HCT116 (cell line): Measurements from ENCODE around the gene KCNIP3. TPM values are rescaled to one million over a fixed set of nuclear protein-coding genes. Genes with fewer than 3 reads are reported as not detected.

Experiments used
- ATAC-seq: fragments of 200-7000 bp; cut with Tn5 transposase; 2 replicates; pipeline ENCODE4 v1.9.1; 2020; ENCODE audit warnings: mild to moderate bottlenecking, moderate library complexity
- BruUV-seq: library from RNA; stranded (reverse); fragments of 400-500 nt; replicated peaks from 2 replicates; lab custom pipeline; 2021; lab: Mats Ljungman, UMichigan
- CTCF ChIA-PET: fragments of 300-600 bp; sonication (Branson Sonifier 250); formaldehyde crosslinking; loops from one replicate; lab custom pipeline; 2021; ENCODE audit warnings: antibody characterized with exemption; lab: Charles Lee
- POLR2A ChIA-PET: fragments of 300-600, 350-600 bp; sonication (Branson Sonifier 250); formaldehyde crosslinking; loops from one replicate; lab custom pipeline; 2021; ENCODE audit warnings: antibody characterized with exemption; lab: Charles Lee
- RAD21 ChIA-PET, 2 experiments: fragments of 300-600 bp; sonication (Branson Sonifier 250); formaldehyde crosslinking; loops; one replicate each; lab custom pipeline; 2023; ENCODE audit warnings: low total read pairs in 2 of 2; ENCODE audit not compliant: uncharacterized antibody in 2 of 2, unreplicated experiment in 2 of 2, low non-redundant PET in 1 of 2; lab: Charles Lee
- DNase-seq: peaks from one replicate; pipeline ENCODE4 v3.0.0-alpha.2; 2010; ENCODE audit warnings: low read depth, low spot score
- H2AFZ ChIP-seq: fragments of 200-600 bp; shearing (Covaris generic), sonication (generic); 2 replicates; pipeline ENCODE4 v1.6.1; 2017; ENCODE audit warnings: low read depth, mixed run types, mixed read lengths, antibody characterized with exemption, low read length; ENCODE audit not compliant: poor library complexity, severe bottlenecking
- H3K27ac ChIP-seq: 2 replicates; pipeline ENCODE4 v1.5.1; 2012; ENCODE audit warnings: low read depth, low read length
- H3K27me3 ChIP-seq: fragments of 200-600 bp; sonication (generic); 2 replicates; pipeline ENCODE4 v1.6.1; 2016; ENCODE audit warnings: mixed run types, low read length, mixed read lengths; ENCODE audit not compliant: insufficient read depth
- H3K36me3 ChIP-seq, 2 experiments: fragments of 200-500 bp in 1 of 2; fragments of 200-600 bp in 1 of 2; sonication (Bioruptor generic) in 1 of 2; sonication (generic) in 1 of 2; 2 replicates each; pipeline versions ENCODE4 v1.5.1 to v1.6.1; 2014 to 2016; ENCODE audit warnings: low read length in 2 of 2, inconsistent platforms in 1 of 2, mixed read lengths in 1 of 2, mixed run types in 1 of 2; ENCODE audit not compliant: insufficient read depth in 2 of 2, control insufficient read depth in 1 of 2
- H3K4me1 ChIP-seq, 2 experiments: fragments of 200-600 bp in 1 of 2; sonication (generic) in 1 of 2; 2 replicates each; pipeline versions ENCODE4 v1.5.1 to v1.6.1; 2012 to 2017; ENCODE audit warnings: low read length in 2 of 2, inconsistent platforms in 1 of 2, mild to moderate bottlenecking in 1 of 2, mixed read lengths in 1 of 2, mixed run types in 1 of 2, moderate library complexity in 1 of 2; ENCODE audit not compliant: insufficient read depth in 2 of 2, control insufficient read depth in 1 of 2
- H3K4me2 ChIP-seq: fragments of 200-600 bp; sonication (generic); 2 replicates; pipeline ENCODE4 v1.6.1; 2017; ENCODE audit warnings: mixed run types, low read length, mixed read lengths
- H3K4me3 ChIP-seq, 2 experiments: fragments of 200-600 bp in 1 of 2; sonication (generic) in 1 of 2; replicated peaks in 1 of 2; 2 replicates each; pipeline ENCODE4 v1.5.1; 2011 to 2016; ENCODE audit warnings: low read length in 2 of 2, control low read depth in 1 of 2, low read depth in 1 of 2, mild to moderate bottlenecking in 1 of 2, mixed read lengths in 1 of 2, mixed run types in 1 of 2
- H3K79me2 ChIP-seq: fragments of 200-600 bp; sonication (generic); 2 replicates; pipeline ENCODE4 v1.6.1; 2017; ENCODE audit warnings: mild to moderate bottlenecking, mixed run types, low read length, moderate library complexity, mixed read lengths; ENCODE audit not compliant: insufficient read depth
- H3K9ac ChIP-seq: fragments of 200-600 bp; sonication (generic); 2 replicates; pipeline ENCODE4 v1.6.1; 2016; ENCODE audit warnings: low read length, mixed read lengths
- H3K9me2 ChIP-seq: fragments of 200-600 bp; sonication (generic), shearing (Covaris generic); 2 replicates; pipeline ENCODE4 v1.6.1; 2017; ENCODE audit warnings: mixed run types, mild to moderate bottlenecking, moderate library complexity; ENCODE audit not compliant: insufficient read depth
- H3K9me3 ChIP-seq, 2 experiments: fragments of 200-500 bp in 1 of 2; fragments of 200-600 bp in 1 of 2; sonication (Bioruptor generic) in 1 of 2; sonication (generic) in 1 of 2; 2 replicates each; pipeline ENCODE4 v1.6.1; 2014 to 2017; ENCODE audit warnings: low read length in 2 of 2, mixed read lengths in 2 of 2, inconsistent platforms in 1 of 2, low read depth in 1 of 2, mild to moderate bottlenecking in 1 of 2, mixed run types in 1 of 2, moderate library complexity in 1 of 2; ENCODE audit not compliant: control insufficient read depth in 1 of 2, insufficient read depth in 1 of 2
- H4K20me1 ChIP-seq: fragments of 200-600 bp; sonication (generic), shearing (Covaris generic); 2 replicates; pipeline ENCODE4 v1.6.1; 2017; ENCODE audit warnings: mixed run types, mild to moderate bottlenecking, moderate library complexity; ENCODE audit not compliant: insufficient read depth
- CBX3 ChIP-seq: IDR thresholded peaks from 2 replicates; pipeline ENCODE4 v1.6.1; 2012; ENCODE audit warnings: low read depth
- CEBPB ChIP-seq: IDR thresholded peaks from 2 replicates; pipeline ENCODE4 v1.6.1; 2012; ENCODE audit warnings: low read depth
- EGR1 ChIP-seq: IDR thresholded peaks from 2 replicates; pipeline ENCODE4 v1.6.1; 2012; ENCODE audit warnings: low read depth
- ELF1 ChIP-seq: IDR thresholded peaks from 2 replicates; pipeline ENCODE4 v1.6.1; 2012; ENCODE audit warnings: low read depth, borderline replicate concordance
- EZH2 ChIP-seq: fragments of 200-600 bp; sonication (generic); IDR thresholded peaks from 2 replicates; pipeline ENCODE4 v1.6.1; 2017; ENCODE audit warnings: antibody characterized with exemption, mixed run types
- EZH2phosphoT487 ChIP-seq: fragments of 200-600 bp; IDR thresholded peaks from 2 replicates; pipeline ENCODE4 v1.6.1; 2018; ENCODE audit warnings: antibody characterized with exemption, borderline replicate concordance
- JUND ChIP-seq: IDR thresholded peaks from 2 replicates; pipeline ENCODE4 v1.6.1; 2012
- POLR2A ChIP-seq: IDR thresholded peaks from 2 replicates; pipeline ENCODE4 v1.7.0; 2011; ENCODE audit warnings: borderline replicate concordance; ENCODE audit not compliant: insufficient read depth, insufficient read length; ENCODE audit errors: extremely low read depth
- RAD21 ChIP-seq: IDR thresholded peaks from 2 replicates; pipeline ENCODE4 v1.6.1; 2012; ENCODE audit warnings: low read depth, mild to moderate bottlenecking
- SRF ChIP-seq: IDR thresholded peaks from 2 replicates; pipeline ENCODE4 v1.6.1; 2012; ENCODE audit warnings: low read depth
- TCF7L2 ChIP-seq: IDR thresholded peaks from 2 replicates; pipeline ENCODE4 v1.7.0; 2011; ENCODE audit warnings: borderline replicate concordance, inconsistent platforms; ENCODE audit not compliant: insufficient read depth, insufficient read length; ENCODE audit errors: extremely low read depth
- YY1 ChIP-seq: IDR thresholded peaks from 2 replicates; pipeline ENCODE4 v1.6.1; 2011; ENCODE audit warnings: low read length, low read depth, moderate library complexity, mild to moderate bottlenecking; ENCODE audit not compliant: insufficient replicate concordance; ENCODE audit errors: extremely low read depth
- ZFX ChIP-seq: fragments of 450-650 bp; IDR thresholded peaks from 2 replicates; pipeline ENCODE4 v1.6.1; 2017
- ZNF274 ChIP-seq: fragments of 200-500 bp; sonication (Bioruptor generic); IDR thresholded peaks from 2 replicates; pipeline ENCODE4 v1.6.1; 2014; ENCODE audit warnings: mild to moderate bottlenecking, low read depth, low read length, inconsistent platforms
- intact Hi-C: fragments of 100-400 bp; cut with micrococcal nuclease; formaldehyde crosslinking; loops from 2 replicates; pipeline ENCODE4 v1.10.0; 2022
- total RNA-seq: library from RNA; stranded (reverse); gene quantifications from one replicate; pipeline ENCODE4 v1.2.1, GENCODE V29; 2021; ENCODE audit not compliant: unreplicated experiment
- TF ChIP-seq, protein P1 (sequence below): IDR thresholded peaks from 2 replicates; pipeline ENCODE4 v1.6.1; 2012
- TF ChIP-seq, protein P2 (sequence below): IDR thresholded peaks from 2 replicates; pipeline ENCODE4 v1.6.1; 2012
- TF ChIP-seq, protein P3 (sequence below), 3 experiments: fragments of 200-600 bp in 1 of 3; sonication (generic) in 1 of 3; IDR thresholded peaks in 2 of 3; conservative IDR thresholded peaks in 1 of 3; 2 replicates each; pipeline ENCODE4 v1.5.1; 2012 to 2017; ENCODE audit warnings: low read depth in 2 of 3, low read length in 2 of 3, antibody characterized with exemption in 1 of 3, borderline replicate concordance in 1 of 3, control low read depth in 1 of 3, mild to moderate bottlenecking in 1 of 3, mixed read lengths in 1 of 3, mixed run types in 1 of 3, moderate library complexity in 1 of 3; ENCODE audit not compliant: insufficient read depth in 1 of 3
- TF ChIP-seq, protein P4 (sequence below): IDR thresholded peaks from 2 replicates; pipeline ENCODE4 v1.6.1; 2011; ENCODE audit warnings: mild to moderate bottlenecking, low read length, moderate library complexity; ENCODE audit not compliant: insufficient replicate concordance; ENCODE audit errors: extremely low read depth
- TF ChIP-seq, protein P5 (sequence below): IDR thresholded peaks from 2 replicates; pipeline ENCODE4 v1.6.1; 2012; ENCODE audit warnings: low read depth

Gene KCNIP3
- total RNA-seq, 1 experiment from 2014 or later: 3.1 TPM

DNA sequence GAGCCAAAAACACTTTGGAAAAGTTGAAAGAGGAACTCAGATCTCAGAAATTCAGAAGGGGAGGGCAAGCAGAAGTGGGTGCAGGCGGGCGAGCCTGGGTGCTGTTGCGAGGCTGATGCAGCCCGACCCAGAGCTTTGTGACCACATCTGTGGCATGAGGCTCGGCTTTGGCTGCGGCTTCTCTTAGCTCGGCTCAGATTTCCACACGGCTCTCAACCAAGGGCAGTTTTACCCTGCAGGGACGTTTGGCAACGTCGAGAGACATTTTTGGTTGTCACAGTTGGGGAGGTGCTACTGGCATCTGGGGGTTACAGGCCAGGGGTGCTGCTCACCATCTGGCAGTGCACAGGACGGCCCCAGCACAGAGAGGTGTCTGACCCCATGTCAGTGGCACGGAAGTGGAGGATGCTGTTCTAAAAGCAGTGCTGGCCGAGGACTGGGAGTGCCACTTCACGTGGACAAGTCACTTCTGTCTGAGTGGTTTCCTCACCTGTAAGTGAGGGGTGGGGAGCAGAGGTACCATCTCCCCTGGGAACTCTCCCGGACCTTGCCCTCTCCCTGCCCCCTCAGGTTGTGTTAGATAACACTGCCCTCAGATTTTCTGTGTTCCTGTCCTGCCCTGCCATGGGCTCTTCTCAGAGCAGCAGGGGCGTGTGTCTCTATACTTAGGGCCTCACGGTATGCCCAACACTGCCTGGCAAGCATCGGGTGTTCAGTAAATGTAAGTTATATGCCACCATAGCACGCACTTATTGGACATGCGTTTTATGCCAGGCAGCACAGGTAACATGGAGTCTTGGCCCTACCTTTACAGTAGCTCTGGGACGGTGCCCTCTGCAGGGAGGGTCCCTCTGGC, 56.7 kb downstream of the KCNIP3 start:
- BruUV-seq: no TSS peak
- RAD21 ChIA-PET: no interaction called here
- intact Hi-C loops: no loop called here

More for the DNA sequence above, 56.7 kb downstream of the KCNIP3 start:
- H3K4me1 ChIP-seq: no peaks in the 10 kb centered on the region
- TF ChIP-seq ZNF274: no peak
- no peak for TF ChIP-seq EZH2phosphoT487
- no peak for TF ChIP-seq CBX3
- no peak for TF ChIP-seq YY1
- no peak for TF ChIP-seq POLR2A
- TF ChIP-seq, protein P1, sequence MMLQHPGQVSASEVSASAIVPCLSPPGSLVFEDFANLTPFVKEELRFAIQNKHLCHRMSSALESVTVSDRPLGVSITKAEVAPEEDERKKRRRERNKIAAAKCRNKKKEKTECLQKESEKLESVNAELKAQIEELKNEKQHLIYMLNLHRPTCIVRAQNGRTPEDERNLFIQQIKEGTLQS: no peak
- TF ChIP-seq, protein P2, sequence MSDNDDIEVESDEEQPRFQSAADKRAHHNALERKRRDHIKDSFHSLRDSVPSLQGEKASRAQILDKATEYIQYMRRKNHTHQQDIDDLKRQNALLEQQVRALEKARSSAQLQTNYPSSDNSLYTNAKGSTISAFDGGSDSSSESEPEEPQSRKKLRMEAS: no peak
- TF ChIP-seq, protein P3, sequence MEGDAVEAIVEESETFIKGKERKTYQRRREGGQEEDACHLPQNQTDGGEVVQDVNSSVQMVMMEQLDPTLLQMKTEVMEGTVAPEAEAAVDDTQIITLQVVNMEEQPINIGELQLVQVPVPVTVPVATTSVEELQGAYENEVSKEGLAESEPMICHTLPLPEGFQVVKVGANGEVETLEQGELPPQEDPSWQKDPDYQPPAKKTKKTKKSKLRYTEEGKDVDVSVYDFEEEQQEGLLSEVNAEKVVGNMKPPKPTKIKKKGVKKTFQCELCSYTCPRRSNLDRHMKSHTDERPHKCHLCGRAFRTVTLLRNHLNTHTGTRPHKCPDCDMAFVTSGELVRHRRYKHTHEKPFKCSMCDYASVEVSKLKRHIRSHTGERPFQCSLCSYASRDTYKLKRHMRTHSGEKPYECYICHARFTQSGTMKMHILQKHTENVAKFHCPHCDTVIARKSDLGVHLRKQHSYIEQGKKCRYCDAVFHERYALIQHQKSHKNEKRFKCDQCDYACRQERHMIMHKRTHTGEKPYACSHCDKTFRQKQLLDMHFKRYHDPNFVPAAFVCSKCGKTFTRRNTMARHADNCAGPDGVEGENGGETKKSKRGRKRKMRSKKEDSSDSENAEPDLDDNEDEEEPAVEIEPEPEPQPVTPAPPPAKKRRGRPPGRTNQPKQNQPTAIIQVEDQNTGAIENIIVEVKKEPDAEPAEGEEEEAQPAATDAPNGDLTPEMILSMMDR (IDR thresholded peaks at IDR 0.05 in 2 of 3, conservative IDR thresholded peaks at IDR 0.05 in 1 of 3; ENCODE audit: borderline replicate concordance in 1 of 3, insufficient read depth in 1 of 3, low read depth in 2 of 3, low read length in 2 of 3): no peak
- TF ChIP-seq JUND: no peak
- TF ChIP-seq, protein P4, sequence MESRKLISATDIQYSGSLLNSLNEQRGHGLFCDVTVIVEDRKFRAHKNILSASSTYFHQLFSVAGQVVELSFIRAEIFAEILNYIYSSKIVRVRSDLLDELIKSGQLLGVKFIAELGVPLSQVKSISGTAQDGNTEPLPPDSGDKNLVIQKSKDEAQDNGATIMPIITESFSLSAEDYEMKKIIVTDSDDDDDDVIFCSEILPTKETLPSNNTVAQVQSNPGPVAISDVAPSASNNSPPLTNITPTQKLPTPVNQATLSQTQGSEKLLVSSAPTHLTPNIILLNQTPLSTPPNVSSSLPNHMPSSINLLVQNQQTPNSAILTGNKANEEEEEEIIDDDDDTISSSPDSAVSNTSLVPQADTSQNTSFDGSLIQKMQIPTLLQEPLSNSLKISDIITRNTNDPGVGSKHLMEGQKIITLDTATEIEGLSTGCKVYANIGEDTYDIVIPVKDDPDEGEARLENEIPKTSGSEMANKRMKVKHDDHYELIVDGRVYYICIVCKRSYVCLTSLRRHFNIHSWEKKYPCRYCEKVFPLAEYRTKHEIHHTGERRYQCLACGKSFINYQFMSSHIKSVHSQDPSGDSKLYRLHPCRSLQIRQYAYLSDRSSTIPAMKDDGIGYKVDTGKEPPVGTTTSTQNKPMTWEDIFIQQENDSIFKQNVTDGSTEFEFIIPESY: no peak
- TF ChIP-seq TCF7L2: no peak
- no peak for TF ChIP-seq EZH2
- TF ChIP-seq CEBPB: no peak
- no peak for TF ChIP-seq ZFX
- TF ChIP-seq, protein P5, sequence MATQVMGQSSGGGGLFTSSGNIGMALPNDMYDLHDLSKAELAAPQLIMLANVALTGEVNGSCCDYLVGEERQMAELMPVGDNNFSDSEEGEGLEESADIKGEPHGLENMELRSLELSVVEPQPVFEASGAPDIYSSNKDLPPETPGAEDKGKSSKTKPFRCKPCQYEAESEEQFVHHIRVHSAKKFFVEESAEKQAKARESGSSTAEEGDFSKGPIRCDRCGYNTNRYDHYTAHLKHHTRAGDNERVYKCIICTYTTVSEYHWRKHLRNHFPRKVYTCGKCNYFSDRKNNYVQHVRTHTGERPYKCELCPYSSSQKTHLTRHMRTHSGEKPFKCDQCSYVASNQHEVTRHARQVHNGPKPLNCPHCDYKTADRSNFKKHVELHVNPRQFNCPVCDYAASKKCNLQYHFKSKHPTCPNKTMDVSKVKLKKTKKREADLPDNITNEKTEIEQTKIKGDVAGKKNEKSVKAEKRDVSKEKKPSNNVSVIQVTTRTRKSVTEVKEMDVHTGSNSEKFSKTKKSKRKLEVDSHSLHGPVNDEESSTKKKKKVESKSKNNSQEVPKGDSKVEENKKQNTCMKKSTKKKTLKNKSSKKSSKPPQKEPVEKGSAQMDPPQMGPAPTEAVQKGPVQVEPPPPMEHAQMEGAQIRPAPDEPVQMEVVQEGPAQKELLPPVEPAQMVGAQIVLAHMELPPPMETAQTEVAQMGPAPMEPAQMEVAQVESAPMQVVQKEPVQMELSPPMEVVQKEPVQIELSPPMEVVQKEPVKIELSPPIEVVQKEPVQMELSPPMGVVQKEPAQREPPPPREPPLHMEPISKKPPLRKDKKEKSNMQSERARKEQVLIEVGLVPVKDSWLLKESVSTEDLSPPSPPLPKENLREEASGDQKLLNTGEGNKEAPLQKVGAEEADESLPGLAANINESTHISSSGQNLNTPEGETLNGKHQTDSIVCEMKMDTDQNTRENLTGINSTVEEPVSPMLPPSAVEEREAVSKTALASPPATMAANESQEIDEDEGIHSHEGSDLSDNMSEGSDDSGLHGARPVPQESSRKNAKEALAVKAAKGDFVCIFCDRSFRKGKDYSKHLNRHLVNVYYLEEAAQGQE: no peak
- no peak for TF ChIP-seq EGR1
- TF ChIP-seq SRF: no peak
- TF ChIP-seq ELF1: no peak
- no peak for TF ChIP-seq RAD21
- no peak for ATAC-seq
- no peak overlapping the region for H3K4me2 ChIP-seq
- no peak overlapping the region for H3K27ac ChIP-seq
- no peaks in the 10 kb centered on the region for H3K79me2 ChIP-seq
- H3K36me3 ChIP-seq: no peaks in the 10 kb centered on the region
- no peaks in the 10 kb centered on the region for H3K27me3 ChIP-seq
- POLR2A ChIA-PET: no interaction called here
- H3K9me3 ChIP-seq: no peaks in the 10 kb centered on the region
- DNase-seq: no peak
- no peak overlapping the region for H3K4me3 ChIP-seq
- no peaks in the 10 kb centered on the region for H3K9me2 ChIP-seq
- no peak overlapping the region for H3K9ac ChIP-seq
- H2AFZ ChIP-seq: no peak overlapping the region
- no peaks in the 10 kb centered on the region for H4K20me1 ChIP-seq
- CTCF ChIA-PET: no interaction called here
